Superior temporal gyrus (tissue), 1 donor: Measurements from ENCODE around the gene PRDM10.
A peak's percentile ranks its signal among the peaks of the same experiment; 100 is the strongest.

Experiments used
- DNase-seq: peaks from one replicate; pipeline ENCODE4 v3.0.0-alpha.2; 2016; ENCODE audit errors: extremely low spot score

PRDM10 gene

DNA sequence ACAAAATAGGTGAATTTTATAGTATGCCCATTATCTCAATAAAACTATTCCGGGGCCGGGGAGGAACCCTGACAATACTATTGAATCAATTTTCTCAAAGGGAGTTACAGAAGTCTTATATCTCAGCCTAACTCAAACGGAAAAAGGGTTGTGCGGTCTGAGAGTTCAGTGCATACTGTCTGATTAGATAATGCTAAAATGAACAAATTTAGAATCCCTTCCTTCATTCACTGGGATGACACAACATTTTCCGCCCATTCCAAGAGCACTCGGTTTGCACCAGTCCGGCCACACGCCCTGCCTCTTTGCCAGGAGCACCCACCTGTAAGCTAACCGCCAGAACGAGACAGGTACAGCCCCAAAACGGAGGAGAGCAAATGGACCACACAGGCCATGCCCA lies 57.3 kb downstream of the PRDM10 start:
- no peak for DNase-seq

- no peak for DNase-seq
These were observed 57.9 kb downstream of the PRDM10 start for GRCh38 chr11:129944696-129945095.

- no peak for DNase-seq
These were observed 59.6 kb downstream of the PRDM10 start for GRCh38 chr11:129943036-129943435.

DNA sequence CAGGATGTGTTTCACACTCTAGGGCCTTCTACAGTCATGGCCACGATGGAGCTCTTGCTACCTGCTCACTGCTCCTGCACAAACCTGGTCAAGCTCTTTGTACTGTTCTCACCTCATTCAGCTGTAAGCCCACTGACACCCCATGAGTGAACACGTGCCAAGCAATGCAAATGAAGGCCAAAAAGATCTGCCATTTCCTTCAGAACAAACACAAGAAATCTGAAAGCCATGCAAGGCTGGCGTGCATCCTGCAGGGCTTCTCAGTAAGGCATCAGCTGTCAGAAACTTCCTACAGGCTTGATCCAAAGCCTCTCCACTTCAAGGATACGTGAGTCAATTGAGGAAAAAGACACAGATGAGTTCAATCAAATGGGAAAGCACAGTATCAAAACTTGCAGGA lies 63.1 kb downstream of the PRDM10 start:
- DNase-seq = no peak

GRCh38 chr11:129938764-129939163 lies 63.9 kb downstream of the PRDM10 start:
- no peak for DNase-seq

GRCh38 chr11:129937592-129938238 lies 64.9 kb downstream of the PRDM10 start:
- DNase-seq = no peak

- DNase-seq = no peak
These were observed 66.9 kb downstream of the PRDM10 start for GRCh38 chr11:129935723-129936122.

GRCh38 chr11:129933891-129934290 lies 68.7 kb downstream of the PRDM10 start:
- DNase-seq = no peak

DNA sequence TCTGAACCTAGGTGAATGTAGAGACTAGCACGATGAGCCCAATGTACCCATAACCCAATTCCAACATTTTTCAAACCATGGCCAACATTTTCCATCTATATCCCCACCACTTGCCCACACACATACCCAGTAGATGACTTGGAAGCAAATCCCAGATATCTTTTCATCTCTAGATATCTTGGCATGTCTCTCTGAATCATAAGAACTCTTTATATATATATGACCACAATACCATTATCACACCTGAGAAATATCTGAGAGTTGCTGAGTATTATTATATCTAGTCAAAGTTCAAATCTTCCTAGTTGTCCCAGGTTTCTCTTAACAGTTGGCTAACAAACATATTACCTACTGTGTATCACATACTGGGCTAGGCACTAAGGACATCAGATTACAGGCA lies 69.4 kb downstream of the PRDM10 start:
- no peak for DNase-seq

DNA sequence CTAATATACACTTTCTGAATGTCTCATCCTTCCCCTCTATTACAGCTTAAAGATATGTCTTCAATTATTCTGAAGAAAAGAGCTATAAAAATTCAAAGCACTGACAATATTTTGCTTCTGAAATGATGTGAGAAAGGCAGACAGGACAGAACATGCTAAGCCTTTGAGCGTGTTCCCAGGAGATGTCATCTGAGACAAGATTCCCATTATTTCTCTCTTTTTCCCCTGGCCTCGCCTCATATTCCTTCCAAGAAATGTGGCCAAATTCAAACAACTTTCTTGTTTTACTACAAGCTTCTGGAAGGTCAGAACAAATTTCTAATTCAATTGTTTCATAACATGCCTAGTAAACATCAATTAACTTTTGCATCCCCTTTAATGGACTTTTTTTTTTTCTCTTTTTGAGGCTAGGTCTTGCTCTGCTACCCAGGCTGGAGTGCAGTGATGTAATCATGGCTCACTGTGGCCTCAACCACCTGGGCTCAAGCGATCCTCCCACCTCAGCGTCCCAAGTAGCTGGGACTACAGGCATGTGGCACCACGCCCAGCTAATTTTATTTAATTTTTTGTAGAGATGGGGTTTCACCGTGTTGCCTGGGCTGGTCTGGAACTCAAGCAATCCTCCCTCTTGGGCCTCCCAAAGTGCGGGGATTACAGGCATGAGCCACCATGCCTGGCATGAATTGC lies 70.1 kb downstream of the PRDM10 start:
- DNase-seq = no peak

- DNase-seq = no peak
These were observed 71.9 kb downstream of the PRDM10 start for GRCh38 chr11:129930743-129931142.

DNA sequence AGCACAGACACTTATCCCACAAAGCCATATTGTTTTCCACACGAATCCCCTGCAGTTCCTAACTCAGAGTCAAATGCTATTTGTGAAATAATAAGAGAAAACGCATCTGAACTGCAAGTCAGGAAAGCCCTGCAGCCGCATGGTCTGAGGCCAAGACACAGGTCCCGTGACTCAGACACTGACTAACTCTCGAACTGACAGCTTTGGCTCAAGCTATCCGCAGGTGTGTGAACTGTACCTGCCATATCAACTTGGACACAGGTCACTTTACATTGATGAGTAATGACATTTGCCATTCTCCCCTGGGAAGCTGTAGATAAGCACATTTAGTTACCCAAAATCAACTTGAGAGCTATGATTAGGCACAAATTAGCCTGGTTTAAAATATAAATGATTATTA lies 72.3 kb downstream of the PRDM10 start:
- DNase-seq = no peak

GRCh38 chr11:129929721-129930120 lies 72.9 kb downstream of the PRDM10 start:
- DNase-seq = no peak

GRCh38 chr11:129928923-129929692 lies 73.5 kb downstream of the PRDM10 start:
- no peak for DNase-seq

DNA sequence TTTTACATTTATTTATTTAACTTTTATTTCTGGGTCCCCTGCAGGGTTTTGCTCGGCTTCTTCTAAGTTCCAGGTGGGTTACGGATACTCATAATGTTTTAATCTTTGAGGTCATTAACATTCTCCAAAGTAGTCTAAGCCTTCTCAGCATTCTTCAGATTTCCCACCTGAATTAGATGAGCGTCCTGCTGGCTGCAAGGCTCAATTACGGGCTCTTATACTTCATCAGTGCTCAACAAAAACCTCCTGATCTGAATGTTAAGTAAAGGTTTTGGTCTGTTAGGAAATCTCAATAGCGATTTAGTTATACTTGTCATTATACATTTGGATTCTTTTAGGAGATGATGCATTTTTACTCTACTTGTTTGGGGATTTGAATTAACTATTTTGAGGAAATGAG lies 80.0 kb downstream of the PRDM10 start:
- no peak for DNase-seq

- DNase-seq = no peak
These were observed 84.3 kb downstream of the PRDM10 start for GRCh38 chr11:129918361-129918760.

- DNase-seq = no peak
These were observed 85.4 kb downstream of the PRDM10 start for GRCh38 chr11:129917231-129917630.

GRCh38 chr11:129911298-129911697 lies 91.3 kb downstream of the PRDM10 start:
- no peak for DNase-seq

DNA sequence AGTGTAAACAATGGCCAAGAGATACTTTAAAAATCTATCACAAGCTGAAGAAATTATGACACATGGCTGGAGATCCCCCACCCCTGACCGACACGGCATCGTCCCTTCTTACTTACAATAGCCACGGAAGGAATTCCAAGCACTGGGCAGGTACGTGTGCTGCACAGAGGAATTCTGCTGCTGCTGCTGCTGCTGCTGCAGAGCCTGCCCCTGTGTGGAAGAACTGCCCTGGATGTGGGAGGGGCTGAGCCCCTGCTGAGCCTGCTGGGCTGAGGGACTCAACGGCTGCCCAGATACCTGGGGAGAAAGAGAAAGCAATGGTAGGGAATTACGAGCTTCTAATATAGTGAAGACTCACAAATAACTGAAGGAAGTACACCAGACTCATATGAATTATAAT lies 92.3 kb downstream of the PRDM10 start:
- DNase-seq = no peak

- no peak for DNase-seq
These were observed 97.2 kb downstream of the PRDM10 start for GRCh38 chr11:129905402-129905801.

DNA sequence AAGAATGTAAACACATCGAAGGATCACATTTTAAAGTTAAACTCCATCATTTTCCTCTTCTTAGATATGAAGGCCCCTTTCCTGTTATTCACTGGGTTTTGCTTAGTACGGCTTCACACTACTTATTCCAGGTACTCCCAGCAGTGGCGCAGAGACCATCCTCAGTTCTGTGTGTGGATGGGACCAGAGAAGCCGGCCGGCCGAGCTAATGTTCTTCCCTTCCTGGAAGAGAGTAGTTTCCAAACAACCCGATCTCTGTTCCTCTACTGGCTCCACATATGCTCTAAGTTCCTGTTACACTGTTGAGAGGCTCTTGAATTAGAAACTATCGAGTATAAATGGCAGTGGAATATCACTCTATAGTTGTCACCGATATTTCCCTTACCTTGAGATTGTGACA lies 106.6 kb downstream of the PRDM10 start:
- peak; percentile 18 for DNase-seq

DNA sequence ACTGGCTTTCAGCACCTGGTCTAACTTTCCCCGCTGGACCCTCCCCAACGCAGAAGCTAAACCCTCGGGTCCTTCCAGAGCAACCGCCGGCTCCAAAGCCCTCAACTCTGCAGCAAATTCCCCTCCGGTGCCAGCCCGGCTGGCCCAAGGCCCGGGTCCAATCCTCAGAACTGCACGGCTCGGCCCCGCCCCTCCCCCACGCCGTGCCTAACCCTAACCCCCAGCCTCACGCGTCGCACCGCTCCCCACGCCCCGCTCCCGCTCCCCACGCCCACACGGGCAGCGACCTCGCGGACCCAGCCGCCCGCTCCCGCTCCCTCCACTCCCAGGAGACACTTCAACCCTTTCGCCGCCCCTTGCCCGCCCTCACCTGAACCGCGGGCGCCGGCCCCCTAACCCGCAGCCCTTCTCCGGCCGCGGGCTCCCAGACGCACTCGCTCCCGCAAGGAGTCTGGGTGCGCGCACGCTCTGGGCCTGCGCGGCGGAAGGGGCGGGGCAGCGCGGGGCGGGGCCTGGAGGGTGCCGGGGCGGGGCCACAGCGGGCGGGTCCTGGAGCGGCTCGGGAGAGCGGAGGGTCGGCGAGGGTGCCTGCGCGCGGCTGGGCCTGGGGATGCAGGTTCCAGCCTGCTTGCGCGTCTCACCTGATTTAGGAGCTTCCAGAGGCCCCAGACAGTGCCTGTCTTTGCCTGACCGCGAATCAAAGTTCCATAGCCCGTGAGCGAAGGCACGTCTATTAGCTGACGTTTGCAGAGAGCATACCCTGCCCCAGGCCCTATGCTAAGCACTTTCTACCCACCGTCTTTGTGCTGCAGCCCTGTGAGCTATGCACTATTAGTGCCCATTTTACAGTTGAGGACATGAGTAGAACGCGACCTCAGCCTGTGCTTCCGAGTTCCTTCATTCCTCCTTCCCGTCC lies 107.3 kb downstream of the PRDM10 start, which contains the start of gene NFRKB:
Gene NFRKB (minus strand): TSS at position 453 of the 916 bp plus-strand sequence. CDS start 2,729 bp downstream, outside the sequence.
- peak; percentile 72 for DNase-seq
